ENCODE data around the gene CHD2. TPM values are rescaled to one million over a fixed set of nuclear protein-coding genes. Genes with fewer than 3 reads are reported as not detected.
"Not testable (repeated sequence)": the region's sequence is repeated elsewhere in the genome, so short reads cannot be mapped to it uniquely, and the experiment has no call there.

The CHD2 gene
- total and polyA plus RNA-seq, 8 donors: 21.5 to 833 (median 131) TPM

- TF ChIP-seq CTCF (IDR thresholded peaks at IDR 0.05): no peak
- no peak for TF ChIP-seq POLR2AphosphoS5 (IDR thresholded peaks at IDR 0.05)
- no peak for TF ChIP-seq POLR2A (IDR thresholded peaks at IDR 0.05)
- no peak for TF ChIP-seq EP300 (IDR thresholded peaks at IDR 0.05)
- intact Hi-C loops (cut with DNase I; ENCODE audit: low total_unique reads): no loop called here
- DNase-seq: no peak
- Histone ChIP-seq H3K9me3 (no peaks in the 10 kb centered on the region), H3K27ac (peak overlapping the region in 2 of 5 donors; percentile 48 to 51), H3K27me3 (peaks cover 0 to under 1% (median 0%) of the 10 kb centered on the region in 3 donors), H3K4me1 (peaks cover 5 to 90% (median 45%) of the 10 kb centered on the region in 4 donors), H3K36me3 (peaks cover 0 to 13% (median 5%) of the 10 kb centered on the region in 4 donors), H3K4me3 (no peak overlapping the region)
- 69 to 83% (median 77%) methylated on average over 8 of the region's 8 CpGs for WGBS, 5 donors
These were observed 158.0 kb downstream of the CHD2 start for GRCh38 chr15:93058128-93058527.

GRCh38 chr15:93058904-93059427 is 158.8 kb downstream of the CHD2 start:
- DNase-seq: no peak
- no peaks in the 10 kb centered on the region for H3K9me3 ChIP-seq
- H3K27ac ChIP-seq: peak overlapping the region in 1 of 5 donors; percentile 48
- H3K36me3 ChIP-seq: peaks cover 0 to 9% (median 3%) of the 10 kb centered on the region in 4 donors
- H3K4me3 ChIP-seq: peak overlapping the region in 1 of 4 donors; percentile 7
- peaks cover 0 to 9% (median 0%) of the 10 kb centered on the region in 3 donors for H3K27me3 ChIP-seq
- intact Hi-C loops (cut with DNase I; ENCODE audit: low total_unique reads): no loop called here
- TF ChIP-seq POLR2AphosphoS5 (IDR thresholded peaks at IDR 0.05): no peak
- TF ChIP-seq EP300 (IDR thresholded peaks at IDR 0.05): no peak
- H3K4me1 ChIP-seq: peaks cover 14 to 90% (median 52%) of the 10 kb centered on the region in 4 donors
- 73 to 83% (median 77%) methylated on average over 18 of the region's 18 CpGs for WGBS, 5 donors

GRCh38 chr15:93059442-93059841 is 159.3 kb downstream of the CHD2 start:
- Histone ChIP-seq H3K27me3 (peaks cover 0 to 13% (median 0%) of the 10 kb centered on the region in 3 donors), H3K4me3 (peak overlapping the region in 1 of 4 donors; percentile 3), H3K36me3 (peaks cover 0 to 11% (median 3%) of the 10 kb centered on the region in 4 donors), H3K27ac (peak overlapping the region in 1 of 5 donors; percentile 48), H3K4me1 (peaks cover 14 to 90% (median 56%) of the 10 kb centered on the region in 4 donors), H3K9me3 (no peaks in the 10 kb centered on the region)
- TF ChIP-seq POLR2AphosphoS5 (IDR thresholded peaks at IDR 0.05) (no peak), CTCF (IDR thresholded peaks at IDR 0.05) (no peak), POLR2A (IDR thresholded peaks at IDR 0.05) (no peak), EP300 (IDR thresholded peaks at IDR 0.05) (no peak)
- no peak for DNase-seq
- 56 to 78% (median 73%) methylated on average over 6 to 8 of the region's 8 CpGs for WGBS, 5 donors
- intact Hi-C loops (cut with DNase I; ENCODE audit: low total_unique reads): no loop called here

- peaks cover 20 to 87% (median 56%) of the 10 kb centered on the region in 4 donors for H3K4me1 ChIP-seq
- no peak for TF ChIP-seq EP300 (IDR thresholded peaks at IDR 0.05)
- TF ChIP-seq POLR2AphosphoS5 (IDR thresholded peaks at IDR 0.05): no peak
- TF ChIP-seq CTCF (IDR thresholded peaks at IDR 0.05): no peak
- TF ChIP-seq POLR2A (IDR thresholded peaks at IDR 0.05): no peak
- H3K9me3 ChIP-seq: no peaks in the 10 kb centered on the region
- no peak for DNase-seq
- H3K4me3 ChIP-seq: peak overlapping the region in 3 of 4 donors; percentile 3 to 13 (median 3)
- H3K36me3 ChIP-seq: peaks cover 0 to 10% (median 4%) of the 10 kb centered on the region in 4 donors
- peaks cover 0 to 23% (median 0%) of the 10 kb centered on the region in 3 donors for H3K27me3 ChIP-seq
- H3K27ac ChIP-seq: peak overlapping the region in 1 of 5 donors; percentile 48
- intact Hi-C loops (cut with DNase I; ENCODE audit: low total_unique reads): no loop called here
- 70 to 77% (median 73%) methylated on average over 19 of the region's 19 CpGs for WGBS, 5 donors
These were observed 160.5 kb downstream of the CHD2 start for GRCh38 chr15:93060336-93061248.

- intact Hi-C loops (cut with DNase I; ENCODE audit: low total_unique reads); H3K9me3 ChIP-seq; DNase-seq: not testable (repeated sequence)
- 43 to 73% (median 65%) methylated on average over 9 to 11 of the region's 13 CpGs for whole genome bisulfite sequencing, 5 donors
- peaks cover 22 to 87% (median 53%) of the 10 kb centered on the region in 4 donors for H3K4me1 ChIP-seq
- peak overlapping the region in 3 of 5 donors; percentile 47 to 92 (median 47) for H3K27ac ChIP-seq
- H3K27me3 ChIP-seq: peaks cover 0 to 33% (median 0%) of the 10 kb centered on the region in 3 donors
- H3K36me3 ChIP-seq: peaks cover 0 to 11% (median 5%) of the 10 kb centered on the region in 4 donors
- H3K4me3 ChIP-seq: peak overlapping the region in 1 of 4 donors; percentile 8
These were observed 162.6 kb downstream of the CHD2 start for GRCh38 chr15:93062628-93063261.
